RWPE2 (cell line): Measurements from ENCODE around the gene POLD1.

Experiments
- ATAC-seq: fragments of 200-7000 bp; cut with Tn5 transposase; 3 replicates; pipeline ENCODE4 v1.9.1; 2021; ENCODE audit warnings: low read depth
- DNase-seq: peaks from one replicate; pipeline ENCODE4 v3.0.0-alpha.2; 2020; ENCODE audit warnings: low spot score
- H3K27ac ChIP-seq: fragments of 450-650 bp; 2 replicates; pipeline ENCODE4 v1.5.1; 2017; ENCODE audit warnings: mild to moderate bottlenecking; ENCODE audit not compliant: poor library complexity, severe bottlenecking
- H3K27me3 ChIP-seq: fragments of 250-450 bp; sonication (Bioruptor Pico); 2 replicates; pipeline ENCODE4 v1.5.1; 2021; ENCODE audit warnings: mild to moderate bottlenecking, moderate library complexity; ENCODE audit not compliant: insufficient read depth, poor library complexity, severe bottlenecking
- H3K36me3 ChIP-seq: fragments of 250-450 bp; sonication (Bioruptor Pico); 2 replicates; pipeline ENCODE4 v1.5.1; 2020; ENCODE audit warnings: low read depth, mild to moderate bottlenecking, moderate library complexity
- H3K4me1 ChIP-seq: fragments of 250-450 bp; sonication (Bioruptor Pico); 2 replicates; pipeline ENCODE4 v1.5.1; 2021; ENCODE audit warnings: mild to moderate bottlenecking, moderate library complexity; ENCODE audit not compliant: insufficient read depth, poor library complexity, severe bottlenecking
- H3K4me3 ChIP-seq: fragments of 250-450 bp; sonication (Bioruptor Pico); 2 replicates; pipeline ENCODE4 v1.5.1; 2021; ENCODE audit warnings: mild to moderate bottlenecking, moderate library complexity; ENCODE audit not compliant: severe bottlenecking
- H3K9me3 ChIP-seq: fragments of 250-450 bp; sonication (Bioruptor Pico); 2 replicates; pipeline ENCODE4 v1.5.1; 2021; ENCODE audit warnings: mild to moderate bottlenecking, moderate library complexity; ENCODE audit not compliant: severe bottlenecking
- TF ChIP-seq, protein P1 (sequence below): fragments of 450-650 bp; IDR thresholded peaks from one replicate; pipeline ENCODE4 v1.5.1; 2017; ENCODE audit warnings: mild to moderate bottlenecking, moderate library complexity; ENCODE audit not compliant: poor library complexity, severe bottlenecking

POLD1 gene

DNA sequence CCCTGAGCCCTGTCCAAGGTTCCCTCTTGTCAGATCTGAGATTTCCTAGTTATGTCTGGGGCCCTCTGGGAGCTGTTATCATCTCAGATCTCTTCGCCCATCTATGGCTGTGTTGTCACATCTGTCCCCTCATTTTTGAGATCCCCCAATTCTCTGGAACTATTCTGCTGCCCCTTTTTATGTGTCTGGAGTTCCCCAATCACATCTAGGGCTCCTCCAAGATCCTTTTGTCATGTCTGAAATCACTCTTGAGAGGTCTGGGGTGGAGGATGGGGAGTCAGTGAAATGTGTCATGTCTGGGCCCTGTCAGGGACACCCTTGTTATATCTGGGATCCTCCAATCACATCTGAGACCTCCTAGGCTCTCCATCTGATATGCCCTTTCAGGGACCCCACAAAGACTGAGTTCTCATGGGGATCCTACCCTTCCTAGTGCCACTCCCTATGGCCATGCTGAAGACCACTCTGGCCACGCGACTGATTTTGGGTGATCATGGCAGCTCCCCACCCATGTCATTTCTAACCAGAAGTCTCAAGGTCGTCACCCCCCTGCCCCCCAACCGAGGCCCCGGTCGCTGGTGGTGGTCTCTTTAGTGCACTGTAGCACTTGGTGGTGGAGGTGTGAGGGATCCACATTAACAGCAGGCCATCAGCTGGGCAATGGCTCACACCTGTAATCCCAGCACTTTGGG, 44.8 kb downstream of the POLD1 start:
- Histone ChIP-seq H3K4me3 (no peak overlapping the region), H3K36me3 (no peaks in the 10 kb centered on the region), H3K4me1 (no peaks in the 10 kb centered on the region), H3K9me3 (no peaks in the 10 kb centered on the region), H3K27me3 (peaks cover 9% of the 10 kb centered on the region), H3K27ac (no peak overlapping the region)
- DNase-seq (no peak), ATAC-seq (no peak)
- TF ChIP-seq, protein P1, sequence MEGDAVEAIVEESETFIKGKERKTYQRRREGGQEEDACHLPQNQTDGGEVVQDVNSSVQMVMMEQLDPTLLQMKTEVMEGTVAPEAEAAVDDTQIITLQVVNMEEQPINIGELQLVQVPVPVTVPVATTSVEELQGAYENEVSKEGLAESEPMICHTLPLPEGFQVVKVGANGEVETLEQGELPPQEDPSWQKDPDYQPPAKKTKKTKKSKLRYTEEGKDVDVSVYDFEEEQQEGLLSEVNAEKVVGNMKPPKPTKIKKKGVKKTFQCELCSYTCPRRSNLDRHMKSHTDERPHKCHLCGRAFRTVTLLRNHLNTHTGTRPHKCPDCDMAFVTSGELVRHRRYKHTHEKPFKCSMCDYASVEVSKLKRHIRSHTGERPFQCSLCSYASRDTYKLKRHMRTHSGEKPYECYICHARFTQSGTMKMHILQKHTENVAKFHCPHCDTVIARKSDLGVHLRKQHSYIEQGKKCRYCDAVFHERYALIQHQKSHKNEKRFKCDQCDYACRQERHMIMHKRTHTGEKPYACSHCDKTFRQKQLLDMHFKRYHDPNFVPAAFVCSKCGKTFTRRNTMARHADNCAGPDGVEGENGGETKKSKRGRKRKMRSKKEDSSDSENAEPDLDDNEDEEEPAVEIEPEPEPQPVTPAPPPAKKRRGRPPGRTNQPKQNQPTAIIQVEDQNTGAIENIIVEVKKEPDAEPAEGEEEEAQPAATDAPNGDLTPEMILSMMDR, result no peak

DNA sequence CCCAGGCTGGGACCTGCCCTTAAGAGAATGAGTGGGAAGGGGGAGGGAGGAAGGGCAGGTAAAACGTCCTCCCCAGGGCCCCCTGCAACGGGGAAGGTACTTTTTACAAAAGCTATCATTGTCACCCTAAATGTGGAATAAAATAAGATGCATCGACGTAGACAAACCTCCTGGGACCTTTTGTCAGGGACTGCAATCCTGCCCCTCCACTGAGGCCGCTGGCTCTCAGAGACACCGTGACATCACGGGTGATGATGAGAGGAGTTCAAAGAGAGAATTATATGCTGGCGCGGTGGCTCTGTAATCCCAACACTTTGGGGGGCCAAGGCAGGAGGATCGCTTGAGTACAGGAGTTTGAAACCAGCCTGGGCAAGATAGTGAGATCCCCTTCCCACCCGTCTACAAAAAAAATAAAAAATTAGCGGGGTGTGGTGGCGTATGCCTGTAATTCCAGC, 46.8 kb downstream of the POLD1 start:
- no peak for ATAC-seq

DNA sequence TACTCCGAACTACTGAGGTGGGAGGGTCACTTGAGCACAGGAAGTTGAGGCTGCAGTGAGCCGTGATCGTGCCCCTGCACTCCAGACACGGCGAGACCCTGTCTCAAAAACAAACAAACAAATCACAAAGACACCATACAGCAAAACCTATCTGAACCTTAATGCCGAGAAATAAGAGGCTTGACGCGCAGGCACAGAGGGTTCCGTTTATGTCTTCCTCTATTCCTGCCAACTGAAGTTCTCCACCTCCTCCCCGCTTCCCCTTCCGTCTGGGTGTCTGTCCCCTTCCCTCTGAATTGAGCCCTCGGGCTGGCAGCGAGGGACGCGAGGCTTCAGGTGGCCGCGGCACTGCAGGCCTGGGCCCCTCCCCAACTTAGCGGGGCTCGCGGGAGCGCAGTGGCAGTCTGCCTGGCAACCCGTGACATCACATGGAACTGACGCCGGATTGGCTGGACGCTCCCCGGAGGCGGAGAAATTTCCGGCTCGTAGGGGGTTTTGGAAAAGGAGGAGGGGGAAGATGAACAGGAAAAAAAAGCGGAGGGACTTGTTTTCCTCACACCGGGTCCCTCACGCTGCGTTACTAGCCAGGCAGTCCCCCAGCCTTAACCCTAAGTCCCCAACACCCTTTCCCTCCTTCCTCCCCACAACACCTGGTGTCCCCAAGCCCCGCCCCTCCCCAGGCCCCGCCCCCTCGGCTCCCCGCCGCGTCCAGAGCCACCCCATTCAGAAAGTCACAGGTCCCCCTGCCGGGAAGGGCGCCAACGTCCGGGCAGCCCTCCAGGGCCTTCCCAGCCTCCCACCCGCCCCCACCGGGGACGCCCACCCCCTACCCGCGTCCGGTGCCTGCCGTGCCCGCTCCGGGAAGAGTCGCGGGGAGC, 47.4 kb downstream of the POLD1 start:
- H3K27me3 ChIP-seq, result peaks cover 9% of the 10 kb centered on the region
- H3K9me3 ChIP-seq, result no peaks in the 10 kb centered on the region
- no peaks in the 10 kb centered on the region for H3K36me3 ChIP-seq
- no peak overlapping the region for H3K27ac ChIP-seq
- peak overlapping the region; percentile 32 for H3K4me3 ChIP-seq
- no peaks in the 10 kb centered on the region for H3K4me1 ChIP-seq
- no peak for DNase-seq
- ATAC-seq, result peak; percentile 92
- TF ChIP-seq, protein P1, result no peak

More for the DNA sequence above, 46.8 kb downstream of the POLD1 start:
- DNase-seq, result no peak
- Histone ChIP-seq H3K4me3 (no peak overlapping the region), H3K36me3 (no peaks in the 10 kb centered on the region), H3K9me3 (no peaks in the 10 kb centered on the region), H3K27ac (no peak overlapping the region), H3K27me3 (peaks cover 9% of the 10 kb centered on the region), H3K4me1 (no peaks in the 10 kb centered on the region)
- TF ChIP-seq, protein P1, result no peak

DNA sequence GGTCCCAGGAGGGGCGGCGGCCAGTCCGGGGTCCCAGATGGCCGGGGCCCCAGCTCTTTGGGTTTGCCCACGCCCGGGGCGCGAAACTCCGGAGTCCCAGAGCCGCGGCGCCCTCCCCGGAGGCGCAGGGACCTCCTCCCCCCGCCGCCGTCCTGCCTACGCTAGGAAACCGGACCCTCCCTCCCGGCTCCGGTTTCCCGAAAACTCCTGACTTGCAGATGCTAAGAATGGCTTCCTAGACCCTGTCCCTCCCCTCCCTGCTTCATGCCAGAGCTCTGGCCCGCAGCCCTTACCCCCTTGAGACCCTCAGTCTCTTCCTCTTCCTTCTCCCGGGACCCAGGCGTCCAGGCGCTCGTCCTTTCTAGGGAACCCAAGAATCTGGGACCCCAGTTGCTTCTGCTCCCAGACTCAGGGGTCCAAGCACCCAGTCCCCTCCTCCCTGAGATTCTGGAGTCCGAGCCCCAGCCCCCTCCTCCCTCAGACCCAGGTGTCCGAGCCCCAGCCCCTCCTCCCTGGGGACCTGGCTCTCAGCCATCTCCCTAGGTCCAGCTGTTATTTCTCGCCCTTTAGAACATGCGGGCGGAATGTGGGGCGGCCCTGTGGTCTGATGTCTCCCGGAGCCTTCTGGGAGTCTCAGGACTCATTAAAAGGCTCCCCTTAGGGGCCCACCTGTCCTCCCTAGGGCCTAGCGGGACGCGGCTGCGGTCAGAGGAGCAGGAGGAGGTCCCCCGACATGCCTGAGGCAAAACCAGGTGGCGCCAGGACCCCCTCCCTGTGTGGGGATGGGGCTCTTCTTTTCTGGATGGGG, 48.3 kb downstream of the POLD1 start, which contains the start of gene MYBPC2:
Gene MYBPC2 (plus strand): TSS at position 672 of the 808 bp plus-strand sequence. CDS start 62 bp downstream, at position 734.
- H3K27me3 ChIP-seq, result peaks cover 9% of the 10 kb centered on the region
- peak within 1 kb of the TSS; percentile 32 for H3K4me3 ChIP-seq
- no peaks in the 10 kb centered on the region for H3K4me1 ChIP-seq
- peak; percentile 8; the same call in 2 of the 3 replicates for ATAC-seq
- DNase-seq, result no peak
- no peaks in the 10 kb centered on the region for H3K9me3 ChIP-seq
- TF ChIP-seq, protein P1, result no peak
- H3K36me3 ChIP-seq, result no peaks in the 10 kb centered on the region
- no peak within 1 kb of the TSS for H3K27ac ChIP-seq
